Ishikawa (cell line): ENCODE measurements around the gene INPP5K.

Experiments
- CEBPB ChIP-seq: IDR thresholded peaks from 2 replicates; pipeline ENCODE4 v1.6.1; 2012
- CREB1 ChIP-seq: IDR thresholded peaks from 2 replicates; pipeline ENCODE4 v1.6.1; 2012; ENCODE audit warnings: low read depth
- EGR1 ChIP-seq: IDR thresholded peaks from 2 replicates; pipeline ENCODE4 v1.6.1; 2012
- EP300 ChIP-seq: IDR thresholded peaks from 2 replicates; pipeline ENCODE4 v1.6.1; 2012; ENCODE audit warnings: borderline replicate concordance
- MAX ChIP-seq: IDR thresholded peaks from 2 replicates; pipeline ENCODE4 v1.6.1; 2012
- RAD21 ChIP-seq: IDR thresholded peaks from 2 replicates; pipeline ENCODE4 v1.6.1; 2012; ENCODE audit warnings: low read depth
- REST ChIP-seq: IDR thresholded peaks from 2 replicates; pipeline ENCODE4 v1.6.1; 2012; ENCODE audit warnings: low read depth, mild to moderate bottlenecking
- TAF1 ChIP-seq: IDR thresholded peaks from 2 replicates; pipeline ENCODE4 v1.6.1; 2012; ENCODE audit warnings: low read depth, mild to moderate bottlenecking
- TCF12 ChIP-seq: IDR thresholded peaks from 2 replicates; pipeline ENCODE4 v1.6.1; 2012; ENCODE audit warnings: low read depth
- TEAD4 ChIP-seq: IDR thresholded peaks from 2 replicates; pipeline ENCODE4 v1.6.1; 2012
- USF1 ChIP-seq: IDR thresholded peaks from 2 replicates; pipeline ENCODE4 v1.6.1; 2012
- YY1 ChIP-seq: IDR thresholded peaks from 2 replicates; pipeline ENCODE4 v1.6.1; 2012; ENCODE audit warnings: low read depth
- ZBTB7A ChIP-seq: IDR thresholded peaks from 2 replicates; pipeline ENCODE4 v1.6.1; 2012; ENCODE audit warnings: low read depth

GRCh38 chr17:1560101-1560857, 43.9 kb upstream of the INPP5K start:
- TF ChIP-seq CEBPB (no peak), YY1 (no peak), REST (no peak), RAD21 (no peak), EP300 (no peak), TCF12 (no peak), TAF1 (no peak), EGR1 (no peak), MAX (no peak), ZBTB7A (no peak), USF1 (no peak), TEAD4 (no peak), CREB1 (no peak)
